Measurements from ENCODE around the gene EEF1AKMT4.

- TF ChIP-seq CTCF (IDR thresholded peaks at IDR 0.05; ENCODE audit: low read depth, low read length) (no peak), EZH2phosphoT487 (IDR thresholded peaks at IDR 0.05; ENCODE audit: low read depth) (no peak)
These were observed 40.9 kb downstream of the EEF1AKMT4 start for GRCh38 chr3:184290331-184290730.
